K562 (cell line): ENCODE measurements around the gene CRLF2. TPM values are rescaled to one million over a fixed set of nuclear protein-coding genes. Genes with fewer than 3 reads are reported as not detected.

ENCODE experiments used
- ATAC-seq: fragments of 200-7000 bp; cut with Tn5 transposase; 3 replicates; pipeline ENCODE4 v1.9.1; 2020; ENCODE audit warnings: moderate library complexity
- BruUV-seq: library from RNA; stranded (reverse); fragments of 400-500 nt; replicated peaks from 2 replicates; lab custom pipeline; 2021; lab: Mats Ljungman, UMichigan
- CTCF ChIA-PET: fragments of 300-600 bp; formaldehyde crosslinking; extraction: SDS; loops from one replicate; lab custom pipeline; 2021; ENCODE audit warnings: low intra/inter-chr PET ratio; lab: Yijun Ruan, JAX
- POLR2A ChIA-PET: fragments of 300-600, 350-650 bp; sonication (Branson Sonifier 250); formaldehyde crosslinking; extraction: SDS; loops from one replicate; lab custom pipeline; 2021; ENCODE audit warnings: antibody characterized with exemption, inconsistent platforms; lab: Yijun Ruan, JAX
- DNase-seq, 4 experiments: peaks; one replicate each; pipeline versions ENCODE4 v3.0.0 to v3.0.0-alpha.2; 2011 to 2018; ENCODE audit warnings: low spot score in 3 of 4, mixed read lengths in 3 of 4; ENCODE audit errors: extremely low read depth in 1 of 4
- FAIRE-seq: peaks from 2 replicates; lab custom pipeline; 2011; peaks lifted over from hg19 to GRCh38; lab: Jason Lieb, UNC
- H2AFZ ChIP-seq: 2 replicates; pipeline ENCODE4 v1.6.0; 2011; ENCODE audit warnings: low read depth, low read length, control low read depth, inconsistent platforms
- H3K27ac ChIP-seq: fragments of 200-600 bp; 3 replicates; pipeline ENCODE4 v1.8.0; 2011; ENCODE audit warnings: low read depth, mild to moderate bottlenecking, control low read depth, inconsistent platforms, low read length, moderate library complexity, mixed read lengths; ENCODE audit errors: extremely low read depth
- H3K27me3 ChIP-seq, 2 experiments: fragments of 300-600 bp in 1 of 2; 2 replicates in 1 of 2; 3 replicates in 1 of 2; pipeline versions ENCODE4 v1.6.0 to v1.8.0; 2011; ENCODE audit warnings: inconsistent platforms in 2 of 2, low read length in 2 of 2, mild to moderate bottlenecking in 1 of 2, mixed read lengths in 1 of 2, moderate library complexity in 1 of 2; ENCODE audit not compliant: control insufficient read depth in 2 of 2, insufficient read depth in 2 of 2
- H3K36me3 ChIP-seq: fragments of 300-600 bp; 3 replicates; pipeline ENCODE4 v1.8.0; 2011; ENCODE audit warnings: mild to moderate bottlenecking, low read length, inconsistent platforms; ENCODE audit not compliant: control insufficient read depth, insufficient read depth
- H3K4me1 ChIP-seq, 2 experiments: fragments of 200-600 bp in 1 of 2; replicated peaks in 1 of 2; 2 replicates in 1 of 2; 3 replicates in 1 of 2; pipeline versions ENCODE4 v1.5.1 to v1.8.0; 2011; ENCODE audit warnings: inconsistent platforms in 2 of 2, low read length in 2 of 2, mild to moderate bottlenecking in 1 of 2, mixed read lengths in 1 of 2, moderate library complexity in 1 of 2; ENCODE audit not compliant: control insufficient read depth in 2 of 2, insufficient read depth in 2 of 2
- H3K4me2 ChIP-seq: 2 replicates; pipeline ENCODE4 v1.6.1; 2011; ENCODE audit warnings: low read length, control low read depth, inconsistent platforms, mixed read lengths; ENCODE audit not compliant: insufficient read depth
- H3K4me3 ChIP-seq: fragments of 200-600 bp; sonication (generic), shearing (Covaris generic); 2 replicates; pipeline ENCODE4 v1.5.1; 2016; ENCODE audit warnings: control low read depth, inconsistent platforms
- H3K79me2 ChIP-seq: fragments of 200-600 bp; 3 replicates; pipeline ENCODE4 v1.8.0; 2011; ENCODE audit warnings: low read length, inconsistent platforms; ENCODE audit not compliant: control insufficient read depth, insufficient read depth
- H3K9ac ChIP-seq, 2 experiments: 2 replicates each; pipeline versions ENCODE4 v1.6.0 to v1.6.1; 2011; ENCODE audit warnings: low read depth in 2 of 2, low read length in 2 of 2, control low read depth in 1 of 2, inconsistent platforms in 1 of 2, mild to moderate bottlenecking in 1 of 2, mixed read lengths in 1 of 2; ENCODE audit not compliant: insufficient read depth in 1 of 2
- H3K9me1 ChIP-seq: one replicate; pipeline ENCODE4 v1.6.0; 2011; ENCODE audit warnings: inconsistent platforms, mild to moderate bottlenecking, low read length, moderate library complexity; ENCODE audit not compliant: control insufficient read depth, insufficient read depth
- H3K9me3 ChIP-seq: replicated peaks from 2 replicates; pipeline ENCODE4 v1.5.1; 2011; ENCODE audit warnings: low read depth, low read length, inconsistent platforms; ENCODE audit not compliant: control insufficient read depth, insufficient read depth
- H4K20me1 ChIP-seq: replicated peaks from 2 replicates; pipeline ENCODE4 v1.6.1; 2011; ENCODE audit warnings: low read length, inconsistent platforms, mixed read lengths; ENCODE audit not compliant: control insufficient read depth, insufficient read depth
- BCL6 ChIP-seq: fragments of 250-450 bp; sonication (Bioruptor Pico); IDR thresholded peaks from 2 replicates; pipeline ENCODE4 v1.4.0; 2020
- BCOR ChIP-seq: fragments of 450-650 bp; IDR thresholded peaks from 2 replicates; pipeline ENCODE4 v1.6.1; 2016
- CHD7 ChIP-seq: fragments of 200-600 bp; sonication (generic); IDR thresholded peaks from one replicate; pipeline ENCODE4 v1.6.1; 2012; ENCODE audit warnings: mild to moderate bottlenecking, low read depth, low read length, inconsistent platforms
- KHSRP ChIP-seq: fragments of 450-650 bp; IDR thresholded peaks from 2 replicates; pipeline ENCODE4 v1.6.1; 2017
- POLR2H ChIP-seq: IDR thresholded peaks from 2 replicates; pipeline ENCODE4 v1.6.1; 2016; ENCODE audit warnings: missing genetic modification characterization, low read depth, mild to moderate bottlenecking, control low read depth, missing compliant biosample characterization, moderate library complexity
- UBTF ChIP-seq, 2 experiments: IDR thresholded peaks; 2 replicates each; pipeline ENCODE4 v1.6.1; 2012; ENCODE audit warnings: improper control_type of control experiment in 2 of 2, low read depth in 2 of 2, low read length in 2 of 2, borderline replicate concordance in 1 of 2
- ZKSCAN1 ChIP-seq: fragments of 150-350 bp; IDR thresholded peaks from 2 replicates; pipeline ENCODE4 v1.6.1; 2016; ENCODE audit warnings: low read depth, low read length
- ZNF695 ChIP-seq: fragments of 450-650 bp; formaldehyde crosslinking; IDR thresholded peaks from 2 replicates; pipeline ENCODE4 v1.4.0; 2020; ENCODE audit warnings: mild to moderate bottlenecking, moderate library complexity
- WGBS: fragments of 100-300 bp; shearing (Covaris generic); methylation state at CpG from one replicate; pipeline ENCODE4 v1.1.6; 2016; ENCODE audit warnings: low coverage, mixed read lengths; ENCODE audit not compliant: insufficient coverage; ENCODE audit errors: missing lambda C conversion rate; 5-methylcytosine and 5-hydroxymethylcytosine counted together
- in situ Hi-C: fragments of 300-500 bp; cut with MboI; formaldehyde crosslinking; loops from 4 replicates; pipeline ENCODE4 v1.15.0; 2018; ENCODE audit warnings: inconsistent platforms, mixed read lengths
- intact Hi-C: fragments of 100-400 bp; cut with micrococcal nuclease; formaldehyde crosslinking; loops from 2 replicates; pipeline ENCODE4 v1.14.2; 2022
- polyA plus RNA-seq, 8 experiments: library from polyadenylated mRNA; depleted of rRNA in 4 of 8; stranded (reverse) in 5 of 8; unstranded in 3 of 8; fragments of >200 nt; fragmentation: Nextera tagmentation in 2 of 8; fragmentation: Illumina TruSeq in 1 of 8; extraction: Ambion mirVana in 2 of 8; extraction: Trizol in 1 of 8; gene quantifications; 2 replicates each; pipeline versions ENCODE4 v1.2.1 to v1.2.3, GENCODE V29; 2011 to 2014; ENCODE audit warnings: inconsistent platforms in 1 of 8, missing spikeins in 1 of 8
- total RNA-seq, 7 experiments: library from RNA; depleted of rRNA in 6 of 7; stranded (reverse); fragments of >200 nt in 6 of 7; fragmentation: Illumina TruSeq in 2 of 7; extraction: Trizol in 2 of 7; gene quantifications; 2 replicates each; pipeline versions ENCODE4 v1.2.1 to v1.2.3, GENCODE V29; 2011 to 2021; ENCODE audit warnings: low replicate concordance in 1 of 7

The CRLF2 gene
- total and polyA plus RNA-seq, 9 of the 15 experiments (the other 6 are each of a cell fraction or from before 2014, with no cell fraction given): not detected

- Histone ChIP-seq H2AFZ (no peak overlapping the region), H3K9me1 (no peaks in the 10 kb centered on the region), H3K9ac (no peak overlapping the region), H3K36me3 (no peaks in the 10 kb centered on the region)
- DNase-seq (no peak), ATAC-seq (no peak)
- ChIA-PET POLR2A (no interaction called here), CTCF (no interaction called here)
- BruUV-seq: no TSS peak
- TF ChIP-seq ZNF695 (CRISPR knock-in tag) (no peak), BCOR (no peak), POLR2H (tag) (no peak), BCL6 (CRISPR knock-in tag) (no peak), CHD7 (no peak), UBTF (IDR thresholded peaks at IDR 0.05; ENCODE audit: borderline replicate concordance in 1 of 2, low read depth in 2 of 2, low read length in 2 of 2) (no peak), KHSRP (no peak), ZKSCAN1 (no peak)
- TF ChIP-seq, all 486 proteins: peak for 0
- intact Hi-C loops: no loop called here
- Histone ChIP-seq H3K27me3 (no peaks in the 10 kb centered on the region; a peak in 1 of 5 replicates), H3K4me1 (no peaks in the 10 kb centered on the region; a peak in 1 of 5 replicates), H3K27ac (no peak overlapping the region), H3K4me2 (no peak overlapping the region), H3K9me3 (no peaks in the 10 kb centered on the region), H3K4me3 (no peak overlapping the region), H4K20me1 (no peaks in the 10 kb centered on the region), H3K79me2 (no peaks in the 10 kb centered on the region)
- 4% methylated on average over 5 of the region's 11 CpGs for WGBS
- in situ Hi-C loops: no loop called here
- FAIRE-seq: no peak
Measured at GRCh38 chrX:1181170-1181569, 31.3 kb downstream of the CRLF2 start.
